Activated CD4-positive, alpha-beta T cell treated with anti-CD3 and anti-CD28 coated beads for 24 hours (primary cell): Measurements from ENCODE around the gene CLSTN1.

Experiments used
- DNase-seq, 2 donors: peaks; one replicate each; pipeline ENCODE4 v3.0.0-alpha.2; 2020; ENCODE audit warnings: low read depth in 2 of 2

The CLSTN1 gene

GRCh38 chr1:9730096-9730901 lies 93.5 kb downstream of the CLSTN1 start:
- no peak for DNase-seq

GRCh38 chr1:9729523-9729922 lies 94.2 kb downstream of the CLSTN1 start:
- DNase-seq: no peak

- DNase-seq: peak; percentile 49 to 63
Measured at GRCh38 chr1:9728451-9729295, 95.1 kb downstream of the CLSTN1 start.

- DNase-seq: no peak
Measured at GRCh38 chr1:9726905-9727595, 96.7 kb downstream of the CLSTN1 start.

- DNase-seq: no peak
Measured at GRCh38 chr1:9726406-9726805, 97.4 kb downstream of the CLSTN1 start.

- DNase-seq: peak; percentile 61 to 63
Measured at GRCh38 chr1:9724706-9725476, 98.9 kb downstream of the CLSTN1 start.

- no peak for DNase-seq
Measured at GRCh38 chr1:9723926-9724325, 99.8 kb downstream of the CLSTN1 start.

GRCh38 chr1:9723068-9723805 lies 100.5 kb downstream of the CLSTN1 start:
- DNase-seq: no peak

GRCh38 chr1:9722378-9722749 lies 101.4 kb downstream of the CLSTN1 start:
- DNase-seq: no peak

- peak; percentile 65 to 70 for DNase-seq
Measured at GRCh38 chr1:9721606-9722377, 102.0 kb downstream of the CLSTN1 start.

- no peak for DNase-seq
Measured at GRCh38 chr1:9720785-9721605, 102.8 kb downstream of the CLSTN1 start.

- DNase-seq: no peak
Measured at GRCh38 chr1:9719978-9720722, 103.6 kb downstream of the CLSTN1 start.

GRCh38 chr1:9718006-9718680 lies 105.6 kb downstream of the CLSTN1 start:
- no peak for DNase-seq

GRCh38 chr1:9717193-9718005 lies 106.4 kb downstream of the CLSTN1 start:
- DNase-seq: peak; percentile 65 to 68

GRCh38 chr1:9716404-9717192 lies 107.2 kb downstream of the CLSTN1 start:
- no peak for DNase-seq

- DNase-seq: no peak
Measured at GRCh38 chr1:9715536-9716226, 108.1 kb downstream of the CLSTN1 start.
